ENCODE results near the gene KLHL2. TPM values are rescaled to one million over a fixed set of nuclear protein-coding genes. Genes with fewer than 3 reads are reported as not detected.
A peak's percentile ranks its signal among the peaks of the same experiment; 100 is the strongest.
"Not testable (repeated sequence)": the region's sequence is repeated elsewhere in the genome, so short reads cannot be mapped to it uniquely, and the experiment has no call there.

Gene KLHL2
- total RNA-seq, 1 experiment from 2014 or later, result 22.2 TPM

- DNase-seq (ENCODE audit: low read depth), result peak; percentile 99
These were observed 120.1 kb downstream of the KLHL2 start, which contains the start of gene MSMO1 for GRCh38 chr4:165327211-165328100. TSS of gene MSMO1 (plus strand) at chr4:165327669. CDS start at chr4:165333371, 5,702 bp downstream.

- no peak for DNase-seq (ENCODE audit: low read depth)
These were observed 120.7 kb downstream of the KLHL2 start for GRCh38 chr4:165328101-165328425.

GRCh38 chr4:165328708-165329107 lies 121.3 kb downstream of the KLHL2 start:
- no peak for DNase-seq (ENCODE audit: low read depth)

GRCh38 chr4:165330071-165330470 lies 122.7 kb downstream of the KLHL2 start:
- DNase-seq (ENCODE audit: low read depth), result no peak

- no peak for DNase-seq (ENCODE audit: low read depth)
These were observed 123.3 kb downstream of the KLHL2 start for GRCh38 chr4:165330666-165331065.

- no peak for DNase-seq (ENCODE audit: low read depth)
These were observed 124.0 kb downstream of the KLHL2 start for GRCh38 chr4:165331359-165331758.

- DNase-seq (ENCODE audit: low read depth), result no peak
These were observed 124.5 kb downstream of the KLHL2 start for GRCh38 chr4:165331823-165332222.

GRCh38 chr4:165332502-165332901 lies 125.1 kb downstream of the KLHL2 start:
- no peak for DNase-seq (ENCODE audit: low read depth)

- no peak for DNase-seq (ENCODE audit: low read depth)
These were observed 127.9 kb downstream of the KLHL2 start for GRCh38 chr4:165335163-165335703.

- DNase-seq (ENCODE audit: low read depth), result no peak
These were observed 129.4 kb downstream of the KLHL2 start for GRCh38 chr4:165336743-165337142.

GRCh38 chr4:165342340-165342739 lies 135.0 kb downstream of the KLHL2 start:
- not testable (repeated sequence) for DNase-seq (ENCODE audit: low read depth)

- no peak for DNase-seq (ENCODE audit: low read depth)
These were observed 136.2 kb downstream of the KLHL2 start for GRCh38 chr4:165343353-165344191.

- DNase-seq (ENCODE audit: low read depth), result no peak
These were observed 138.5 kb downstream of the KLHL2 start for GRCh38 chr4:165345666-165346417.

GRCh38 chr4:165347647-165348569 lies 140.5 kb downstream of the KLHL2 start:
- DNase-seq (ENCODE audit: low read depth), result no peak

GRCh38 chr4:165351359-165352130 lies 144.2 kb downstream of the KLHL2 start:
- peak; percentile 37 for DNase-seq (ENCODE audit: low read depth)

- DNase-seq (ENCODE audit: low read depth), result peak; percentile 13
These were observed 148.5 kb downstream of the KLHL2 start for GRCh38 chr4:165355900-165356300.

GRCh38 chr4:165359506-165359905 lies 152.1 kb downstream of the KLHL2 start:
- DNase-seq (ENCODE audit: low read depth), result peak; percentile 45

- peak; percentile 15 for DNase-seq (ENCODE audit: low read depth)
These were observed 152.8 kb downstream of the KLHL2 start for GRCh38 chr4:165360041-165360695.

Data from LHCN-M2 (cell line).